ENCODE measurements around the gene WNT9A.
"Not testable (repeated sequence)": the region's sequence is repeated elsewhere in the genome, so short reads cannot be mapped to it uniquely, and the experiment has no call there.

WNT9A gene

GRCh38 chr1:227970076-227970995, 22.6 kb upstream of the WNT9A start:
- H3K9ac ChIP-seq (ENCODE audit: low read depth, low read length); H3K36me3 ChIP-seq (ENCODE audit: insufficient read depth, low read depth, low read length); H3K4me1 ChIP-seq (ENCODE audit: insufficient read depth, low read length); H3K27ac ChIP-seq (ENCODE audit: low read length); H3K9me3 ChIP-seq (ENCODE audit: insufficient read depth, low read depth, low read length); H3K4me3 ChIP-seq (ENCODE audit: low read length); H3K27me3 ChIP-seq (ENCODE audit: insufficient read depth, low read length): not testable (repeated sequence)

- H3K9ac ChIP-seq (ENCODE audit: low read depth, low read length); H3K27ac ChIP-seq (ENCODE audit: low read length): not testable (repeated sequence)
These were observed 20.1 kb upstream of the WNT9A start for GRCh38 chr1:227967815-227968214.

GRCh38 chr1:227966733-227967132, 19.0 kb upstream of the WNT9A start:
- not testable (repeated sequence) for H3K4me1 ChIP-seq (ENCODE audit: insufficient read depth, low read length); H3K27ac ChIP-seq (ENCODE audit: low read length); H3K4me3 ChIP-seq (ENCODE audit: low read length); H3K9me3 ChIP-seq (ENCODE audit: insufficient read depth, low read depth, low read length); H3K36me3 ChIP-seq (ENCODE audit: insufficient read depth, low read depth, low read length); H3K27me3 ChIP-seq (ENCODE audit: insufficient read depth, low read length); H3K9ac ChIP-seq (ENCODE audit: low read depth, low read length)

More at GRCh38 chr1:227967815-227968214, 20.1 kb upstream of the WNT9A start:
- not testable (repeated sequence) for H3K27me3 ChIP-seq (ENCODE audit: insufficient read depth, low read length); H3K4me3 ChIP-seq (ENCODE audit: low read length); H3K9me3 ChIP-seq (ENCODE audit: insufficient read depth, low read depth, low read length); H3K36me3 ChIP-seq (ENCODE audit: insufficient read depth, low read depth, low read length); H3K4me1 ChIP-seq (ENCODE audit: insufficient read depth, low read length)

GRCh38 chr1:227961651-227962466, 14.1 kb upstream of the WNT9A start:
- Histone ChIP-seq H3K4me3 (ENCODE audit: low read length) (no peak overlapping the region), H3K9ac (ENCODE audit: low read depth, low read length) (no peak overlapping the region), H3K27me3 (ENCODE audit: insufficient read depth, low read length) (no peaks in the 10 kb centered on the region), H3K9me3 (ENCODE audit: insufficient read depth, low read depth, low read length) (no peaks in the 10 kb centered on the region), H3K4me1 (ENCODE audit: insufficient read depth, low read length) (no peaks in the 10 kb centered on the region), H3K36me3 (ENCODE audit: insufficient read depth, low read depth, low read length) (no peaks in the 10 kb centered on the region), H3K27ac (ENCODE audit: low read length) (no peak overlapping the region)

- Histone ChIP-seq H3K27me3 (ENCODE audit: insufficient read depth, low read length) (no peaks in the 10 kb centered on the region), H3K27ac (ENCODE audit: low read length) (no peak overlapping the region), H3K9ac (ENCODE audit: low read depth, low read length) (no peak overlapping the region), H3K4me1 (ENCODE audit: insufficient read depth, low read length) (no peaks in the 10 kb centered on the region), H3K9me3 (ENCODE audit: insufficient read depth, low read depth, low read length) (peaks cover 9% of the 10 kb centered on the region; the same call in 1 of the 2 replicates), H3K36me3 (ENCODE audit: insufficient read depth, low read depth, low read length) (no peaks in the 10 kb centered on the region), H3K4me3 (ENCODE audit: low read length) (no peak overlapping the region)
These were observed 11.7 kb upstream of the WNT9A start for GRCh38 chr1:227959325-227959860.

GRCh38 chr1:227958617-227959324, 11.0 kb upstream of the WNT9A start:
- no peaks in the 10 kb centered on the region for H3K4me1 ChIP-seq (ENCODE audit: insufficient read depth, low read length)
- H3K27me3 ChIP-seq (ENCODE audit: insufficient read depth, low read length) = no peaks in the 10 kb centered on the region
- H3K9ac ChIP-seq (ENCODE audit: low read depth, low read length) = no peak overlapping the region
- H3K9me3 ChIP-seq (ENCODE audit: insufficient read depth, low read depth, low read length) = peaks cover 12% of the 10 kb centered on the region; the same call in 1 of the 2 replicates
- H3K36me3 ChIP-seq (ENCODE audit: insufficient read depth, low read depth, low read length) = no peaks in the 10 kb centered on the region
- no peak overlapping the region for H3K27ac ChIP-seq (ENCODE audit: low read length)
- no peak overlapping the region for H3K4me3 ChIP-seq (ENCODE audit: low read length)

- Histone ChIP-seq H3K9me3 (ENCODE audit: insufficient read depth, low read depth, low read length) (peaks cover 12% of the 10 kb centered on the region; the same call in 1 of the 2 replicates), H3K4me1 (ENCODE audit: insufficient read depth, low read length) (no peaks in the 10 kb centered on the region)
These were observed 8.1 kb upstream of the WNT9A start for GRCh38 chr1:227955808-227956207.

GRCh38 chr1:227954163-227954850, 6.6 kb upstream of the WNT9A start:
- Histone ChIP-seq H3K36me3 (ENCODE audit: insufficient read depth, low read depth, low read length) (no peaks in the 10 kb centered on the region), H3K27ac (ENCODE audit: low read length) (no peak overlapping the region), H3K4me1 (ENCODE audit: insufficient read depth, low read length) (no peaks in the 10 kb centered on the region), H3K9me3 (ENCODE audit: insufficient read depth, low read depth, low read length) (peaks cover 12% of the 10 kb centered on the region; the same call in 1 of the 2 replicates), H3K27me3 (ENCODE audit: insufficient read depth, low read length) (peaks cover 28% of the 10 kb centered on the region), H3K9ac (ENCODE audit: low read depth, low read length) (no peak overlapping the region), H3K4me3 (ENCODE audit: low read length) (no peak overlapping the region)

More at GRCh38 chr1:227955808-227956207, 8.1 kb upstream of the WNT9A start:
- Histone ChIP-seq H3K4me3 (ENCODE audit: low read length) (no peak overlapping the region), H3K27ac (ENCODE audit: low read length) (no peak overlapping the region), H3K9ac (ENCODE audit: low read depth, low read length) (no peak overlapping the region), H3K36me3 (ENCODE audit: insufficient read depth, low read depth, low read length) (no peaks in the 10 kb centered on the region), H3K27me3 (ENCODE audit: insufficient read depth, low read length) (peaks cover 14% of the 10 kb centered on the region; the same call in 1 of the 2 replicates)

GRCh38 chr1:227953022-227953412, 5.3 kb upstream of the WNT9A start:
- H3K4me1 ChIP-seq (ENCODE audit: insufficient read depth, low read length) = no peaks in the 10 kb centered on the region
- no peak overlapping the region for H3K27ac ChIP-seq (ENCODE audit: low read length)
- peaks cover 40% of the 10 kb centered on the region for H3K27me3 ChIP-seq (ENCODE audit: insufficient read depth, low read length)
- no peaks in the 10 kb centered on the region for H3K36me3 ChIP-seq (ENCODE audit: insufficient read depth, low read depth, low read length)
- no peak overlapping the region for H3K9ac ChIP-seq (ENCODE audit: low read depth, low read length)
- H3K9me3 ChIP-seq (ENCODE audit: insufficient read depth, low read depth, low read length) = peaks cover 12% of the 10 kb centered on the region; the same call in 1 of the 2 replicates
- no peak overlapping the region for H3K4me3 ChIP-seq (ENCODE audit: low read length)

- H3K9me3 ChIP-seq (ENCODE audit: insufficient read depth, low read depth, low read length) = peaks cover 12% of the 10 kb centered on the region; the same call in 1 of the 2 replicates
- peaks cover 41% of the 10 kb centered on the region for H3K27me3 ChIP-seq (ENCODE audit: insufficient read depth, low read length)
- no peaks in the 10 kb centered on the region for H3K36me3 ChIP-seq (ENCODE audit: insufficient read depth, low read depth, low read length)
- H3K4me1 ChIP-seq (ENCODE audit: insufficient read depth, low read length) = no peaks in the 10 kb centered on the region
- H3K4me3 ChIP-seq (ENCODE audit: low read length) = no peak overlapping the region
- no peak overlapping the region for H3K9ac ChIP-seq (ENCODE audit: low read depth, low read length)
- no peak overlapping the region for H3K27ac ChIP-seq (ENCODE audit: low read length)
These were observed 4.8 kb upstream of the WNT9A start for GRCh38 chr1:227952374-227953021.

Data from iPS-20b (cell line).